ENCODE results near the gene SCFD1. TPM values are rescaled to one million over a fixed set of nuclear protein-coding genes. Genes with fewer than 3 reads are reported as not detected.
"Not testable (repeated sequence)": the region's sequence is repeated elsewhere in the genome, so short reads cannot be mapped to it uniquely, and the experiment has no call there.

The SCFD1 gene
- total RNA-seq, 2 experiments from 2014 or later: 56.0 to 59.1 TPM

GRCh38 chr14:30657606-30658163, 35.6 kb downstream of the SCFD1 start:
- POLR2A ChIA-PET: interaction anchor here (0.5 kb wide), 1 partner anchor 9 kb away, joined by 4 read pairs; no protein-coding TSS in a partner anchor
- CTCF ChIA-PET: no interaction called here

DNA sequence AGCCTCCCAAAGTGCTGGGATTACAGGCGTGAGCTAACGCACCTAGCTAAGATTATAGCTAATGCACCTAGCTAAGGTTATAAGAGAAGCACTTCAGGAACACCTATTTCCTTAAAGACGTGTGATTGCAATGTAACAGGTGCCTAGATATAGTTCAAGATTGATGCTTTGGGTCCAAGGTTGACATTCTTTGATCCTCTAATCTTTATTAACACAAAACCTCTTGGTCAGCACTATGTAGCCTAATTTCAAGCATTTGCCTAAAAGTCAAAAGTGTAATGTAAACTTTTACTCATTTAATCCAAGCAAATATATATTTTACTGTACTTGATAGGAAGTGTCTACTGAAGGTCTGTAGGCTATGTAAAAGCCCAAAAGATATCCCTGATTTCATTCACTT, 36.5 kb downstream of the SCFD1 start:
- POLR2A ChIA-PET: no interaction called here
- CTCF ChIA-PET: no interaction called here

DNA sequence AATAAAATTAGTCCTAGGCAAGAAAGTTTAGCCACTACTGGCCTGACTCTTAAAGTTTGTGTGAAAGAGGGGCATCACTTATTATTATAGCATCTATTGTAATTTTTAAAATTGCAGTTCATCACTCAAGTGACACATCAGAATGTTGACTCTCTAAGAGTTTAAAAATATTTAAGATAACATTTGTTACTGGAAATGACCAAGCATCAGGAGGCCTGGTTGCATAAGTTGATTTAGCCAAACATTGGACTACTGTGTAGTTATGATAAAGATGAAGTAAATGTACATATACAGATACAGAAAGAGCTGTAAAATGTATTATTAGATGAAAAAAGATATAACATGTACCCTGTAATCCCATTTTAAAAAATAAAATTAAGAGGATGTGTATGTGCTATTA, 47.5 kb downstream of the SCFD1 start:
- ChIA-PET CTCF (no interaction called here), POLR2A (no interaction called here)

- ChIA-PET CTCF (no interaction called here), POLR2A (no interaction called here)
These were observed 51.0 kb downstream of the SCFD1 start for GRCh38 chr14:30673071-30673470.

DNA sequence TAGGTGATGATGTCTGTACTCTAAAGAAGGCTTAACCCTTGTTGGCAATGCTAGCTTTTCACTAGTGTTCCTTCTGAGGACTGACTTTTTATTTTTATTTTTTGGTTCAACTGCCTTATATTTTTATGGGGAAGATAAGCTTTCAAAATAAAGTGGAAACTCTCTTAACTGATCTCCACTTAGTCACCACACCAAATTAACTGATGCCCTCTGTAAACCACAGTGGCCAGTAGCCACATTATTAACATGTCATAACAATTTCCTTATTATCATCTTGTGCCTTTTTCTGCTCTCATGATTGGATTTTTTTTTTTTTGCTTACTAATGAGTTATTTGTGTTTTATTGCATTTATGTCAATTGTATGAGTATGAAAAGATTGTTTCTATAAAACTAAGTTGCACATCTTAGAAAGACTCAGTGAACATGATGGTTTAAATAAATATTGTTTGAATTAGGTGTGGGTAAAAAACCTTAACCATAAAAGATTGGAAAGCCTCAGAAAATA, 56.9 kb downstream of the SCFD1 start:
- CTCF ChIA-PET: no interaction called here
- POLR2A ChIA-PET: no interaction called here

- CTCF ChIA-PET: no interaction called here
- POLR2A ChIA-PET: no interaction called here
These were observed 57.9 kb downstream of the SCFD1 start for GRCh38 chr14:30680036-30680435.

DNA sequence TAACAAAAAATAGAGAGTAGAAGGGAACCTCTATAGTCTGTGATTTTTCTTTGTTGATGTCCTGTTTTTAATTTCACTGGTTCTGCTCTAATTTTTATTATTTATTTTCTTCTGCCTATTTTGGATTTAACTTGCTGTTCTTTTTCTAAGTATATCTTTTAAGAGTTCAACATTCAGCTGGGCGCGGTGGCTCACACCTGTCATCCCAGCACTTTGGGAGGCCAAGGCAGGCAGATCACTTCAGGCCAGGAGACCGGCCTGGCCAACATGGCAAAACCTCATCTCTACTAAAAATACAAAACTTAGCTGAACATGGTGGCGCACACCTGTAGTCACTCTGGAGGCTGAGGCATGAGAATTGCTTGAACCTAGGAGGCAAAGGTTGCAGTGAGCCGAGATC, 58.7 kb downstream of the SCFD1 start:
- CTCF ChIA-PET, POLR2A ChIA-PET: not testable (repeated sequence)

GRCh38 chr14:30681752-30682355, 59.7 kb downstream of the SCFD1 start:
- POLR2A ChIA-PET: no interaction called here
- CTCF ChIA-PET: no interaction called here

GRCh38 chr14:30690487-30691355, 68.6 kb downstream of the SCFD1 start:
- CTCF ChIA-PET, POLR2A ChIA-PET: not testable (repeated sequence)

DNA sequence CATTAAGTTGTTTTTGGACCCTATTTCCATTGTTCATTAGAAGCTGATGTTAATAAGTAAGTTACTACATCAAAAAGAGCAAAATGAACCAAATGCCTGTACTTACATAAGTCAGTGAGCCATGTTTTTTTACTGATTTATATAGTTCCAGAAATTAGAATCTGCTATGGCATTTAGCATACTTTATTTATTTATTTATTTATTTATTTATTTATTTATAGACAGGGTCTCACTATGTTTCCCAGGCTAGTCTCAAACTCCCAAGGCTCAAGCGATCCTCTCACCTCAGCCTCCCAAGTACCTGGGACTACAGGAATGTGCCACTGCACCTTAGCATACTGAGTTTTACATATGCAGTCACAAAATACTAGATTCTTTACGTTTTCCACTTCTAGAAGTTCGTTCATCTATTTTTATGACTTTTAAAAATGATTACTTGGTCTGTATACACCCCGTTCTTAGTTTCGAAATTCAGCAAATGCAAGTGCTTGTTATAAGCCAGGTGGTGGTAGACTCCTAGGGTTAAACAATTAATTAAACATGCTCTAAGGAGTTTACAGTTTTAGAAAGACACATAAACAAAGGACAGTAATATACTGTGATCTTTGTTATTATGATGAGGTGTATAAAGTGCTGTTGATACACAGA, 69.8 kb downstream of the SCFD1 start:
- ChIA-PET POLR2A (no interaction called here), CTCF (no interaction called here)

GRCh38 chr14:30692669-30693068, 70.5 kb downstream of the SCFD1 start:
- POLR2A ChIA-PET: no interaction called here
- CTCF ChIA-PET: no interaction called here

DNA sequence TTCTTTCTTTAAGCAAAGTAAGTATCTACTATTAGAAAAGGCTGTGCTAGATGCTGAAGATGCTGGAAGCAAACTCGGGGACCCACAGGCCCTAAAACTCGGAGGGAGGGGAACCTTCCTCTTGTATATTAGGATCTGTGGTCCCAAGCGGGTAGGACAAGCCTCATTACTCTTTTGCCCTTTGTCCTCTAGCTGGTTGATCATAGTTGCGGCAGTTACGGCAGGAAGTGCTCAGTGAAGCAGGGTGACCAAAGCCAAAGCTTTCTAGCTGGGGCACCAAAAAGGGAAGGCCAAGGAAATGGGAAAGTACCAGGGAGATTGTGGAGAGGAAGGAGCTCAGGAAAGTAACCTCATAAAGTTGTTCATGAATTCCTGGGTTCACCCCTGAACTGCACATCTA, 76.3 kb downstream of the SCFD1 start:
- CTCF ChIA-PET: no interaction called here
- POLR2A ChIA-PET: no interaction called here

GRCh38 chr14:30706704-30707103, 84.6 kb downstream of the SCFD1 start:
- POLR2A ChIA-PET: no interaction called here
- CTCF ChIA-PET: interaction anchor here (0.6 kb wide), 1 partner anchor 361 kb away, joined by 3 read pairs; no protein-coding TSS in a partner anchor

GRCh38 chr14:30708157-30708556, 86.0 kb downstream of the SCFD1 start:
- ChIA-PET CTCF (no interaction called here), POLR2A (no interaction called here)

GRCh38 chr14:30709201-30709600, 87.1 kb downstream of the SCFD1 start:
- POLR2A ChIA-PET: no interaction called here
- CTCF ChIA-PET: interaction anchor here (0.5 kb wide), 1 partner anchor 191 kb away, joined by 4 read pairs; no protein-coding TSS in a partner anchor

- ChIA-PET POLR2A (no interaction called here), CTCF (no interaction called here)
These were observed 88.8 kb downstream of the SCFD1 start for GRCh38 chr14:30710876-30711275.

DNA sequence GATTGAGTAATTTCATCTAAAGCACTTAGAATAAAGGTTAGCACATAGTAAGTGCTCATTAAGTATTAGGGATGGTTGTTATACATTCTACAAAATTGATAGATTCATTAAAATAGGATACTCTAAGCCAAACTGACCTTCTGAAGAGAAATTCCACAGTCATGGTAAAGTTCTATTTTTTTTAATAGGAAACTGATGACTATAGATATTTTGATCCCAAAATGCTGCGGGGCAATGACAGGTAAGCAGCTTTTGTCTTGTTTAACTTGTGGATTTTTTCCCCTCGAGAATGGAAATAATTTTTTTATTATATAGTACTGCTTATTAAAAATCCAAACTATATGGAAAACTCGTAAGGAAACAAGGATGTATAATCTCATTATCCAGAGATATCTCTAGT, 97.0 kb downstream of the SCFD1 start:
- ChIA-PET CTCF (no interaction called here), POLR2A (no interaction called here)

GRCh38 chr14:30725763-30726162, 103.6 kb downstream of the SCFD1 start:
- POLR2A ChIA-PET: no interaction called here
- CTCF ChIA-PET: interaction anchor here (1.0 kb wide), 1 partner anchor 140 kb away, joined by 3 read pairs; no protein-coding TSS in a partner anchor

DNA sequence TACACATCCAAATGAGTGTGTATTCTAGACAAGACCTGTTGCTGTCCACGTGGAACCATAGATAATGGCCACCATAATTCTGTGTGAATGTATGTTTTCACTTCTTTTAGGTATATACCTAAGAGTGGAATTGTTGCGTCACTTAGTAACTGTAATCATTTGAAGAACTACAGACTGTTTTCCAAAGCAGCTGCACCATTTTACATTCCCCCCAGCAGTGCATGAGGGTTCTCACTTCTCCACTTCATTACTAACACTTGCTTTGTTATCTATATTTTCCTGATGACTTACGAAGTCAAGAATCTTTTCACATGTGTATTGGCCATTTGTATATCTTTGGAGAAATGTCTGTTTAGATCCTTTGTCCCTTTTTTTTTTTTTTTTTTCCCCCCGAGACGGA, 106.4 kb downstream of the SCFD1 start:
- POLR2A ChIA-PET: no interaction called here
- CTCF ChIA-PET: no interaction called here

DNA sequence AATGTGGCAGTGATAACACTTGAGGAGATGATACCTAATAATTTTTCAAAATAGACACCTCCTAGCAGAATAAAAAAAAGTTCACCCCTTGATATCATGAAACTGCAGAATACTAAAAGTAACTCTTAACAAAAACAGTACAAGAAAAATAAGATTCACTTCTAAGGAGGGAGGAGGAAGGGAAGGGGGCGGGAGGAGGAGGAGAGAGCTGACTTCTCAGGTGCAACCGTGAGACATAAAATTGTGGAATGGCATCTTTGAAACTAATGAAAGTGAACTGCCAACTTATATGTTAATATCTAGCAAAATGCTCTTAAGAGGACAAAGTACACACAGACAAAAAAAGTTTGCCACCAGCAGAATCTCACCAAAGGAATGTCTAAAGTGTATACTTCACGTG, 115.8 kb downstream of the SCFD1 start:
- CTCF ChIA-PET: no interaction called here
- POLR2A ChIA-PET: no interaction called here

GRCh38 chr14:30738978-30739377, 116.9 kb downstream of the SCFD1 start:
- CTCF ChIA-PET: no interaction called here
- POLR2A ChIA-PET: no interaction called here
